ENCODE data around the gene ZCRB1.

Gene ZCRB1

GRCh38 chr12:42325653-42326474, at the start of gene ZCRB1, which contains the start of gene PPHLN1:
ZCRB1 (minus strand) TSS chr12:42326094; CDS start chr12:42324102, 1,992 bp downstream.
PPHLN1 (plus strand) TSS chr12:42326167; CDS start chr12:42335903, 9,736 bp downstream.
- peak within 1 kb of the TSS; percentile 86 for H3K4me3 ChIP-seq (ENCODE audit: low read depth, low read length)
- peak; percentile 63 for DNase-seq
- TF ChIP-seq CTCF (IDR thresholded peaks at IDR 0.05; ENCODE audit: low read depth, low read length, missing control alignments) = no peak
- no peaks in the 10 kb centered on the region for H3K36me3 ChIP-seq (replicated peaks)
- H3K27me3 ChIP-seq (replicated peaks) = no peaks in the 10 kb centered on the region
- in situ Hi-C loops (cut with HindIII; ENCODE audit: low pct_ligation_motif_present, low sequenced_read_pairs) = no loop called here
- H3K27ac ChIP-seq = peak within 1 kb of the TSS; percentile 55

DNA sequence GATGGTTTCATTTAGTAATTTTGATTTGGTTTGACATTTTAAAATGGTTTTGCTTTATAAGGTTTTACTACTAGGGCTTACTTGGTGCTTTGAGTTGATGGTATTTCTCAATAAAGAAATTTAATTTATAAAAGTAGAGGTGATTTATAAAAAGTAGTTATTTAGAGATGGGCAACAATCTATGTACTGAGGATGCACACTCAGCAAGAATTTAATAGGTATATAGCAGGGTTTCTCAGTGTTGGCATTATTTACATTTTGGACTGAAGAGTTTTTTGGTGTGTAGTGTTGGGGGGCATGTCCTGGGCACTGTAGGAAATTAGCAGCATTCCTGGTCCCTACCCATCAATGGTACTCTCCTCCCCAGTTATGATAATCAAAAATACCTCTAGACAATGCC, 47.8 kb upstream of the ZCRB1 start:
- no peak overlapping the region for H3K27ac ChIP-seq
- no peaks in the 10 kb centered on the region for H3K27me3 ChIP-seq (replicated peaks)
- in situ Hi-C loops (cut with HindIII; ENCODE audit: low pct_ligation_motif_present, low sequenced_read_pairs) = no loop called here
- H3K36me3 ChIP-seq (replicated peaks) = peaks cover 8% of the 10 kb centered on the region
- H3K4me3 ChIP-seq (ENCODE audit: low read depth, low read length) = no peak overlapping the region
- no peak for TF ChIP-seq CTCF (IDR thresholded peaks at IDR 0.05; ENCODE audit: low read depth, low read length, missing control alignments)
- DNase-seq = no peak

DNA sequence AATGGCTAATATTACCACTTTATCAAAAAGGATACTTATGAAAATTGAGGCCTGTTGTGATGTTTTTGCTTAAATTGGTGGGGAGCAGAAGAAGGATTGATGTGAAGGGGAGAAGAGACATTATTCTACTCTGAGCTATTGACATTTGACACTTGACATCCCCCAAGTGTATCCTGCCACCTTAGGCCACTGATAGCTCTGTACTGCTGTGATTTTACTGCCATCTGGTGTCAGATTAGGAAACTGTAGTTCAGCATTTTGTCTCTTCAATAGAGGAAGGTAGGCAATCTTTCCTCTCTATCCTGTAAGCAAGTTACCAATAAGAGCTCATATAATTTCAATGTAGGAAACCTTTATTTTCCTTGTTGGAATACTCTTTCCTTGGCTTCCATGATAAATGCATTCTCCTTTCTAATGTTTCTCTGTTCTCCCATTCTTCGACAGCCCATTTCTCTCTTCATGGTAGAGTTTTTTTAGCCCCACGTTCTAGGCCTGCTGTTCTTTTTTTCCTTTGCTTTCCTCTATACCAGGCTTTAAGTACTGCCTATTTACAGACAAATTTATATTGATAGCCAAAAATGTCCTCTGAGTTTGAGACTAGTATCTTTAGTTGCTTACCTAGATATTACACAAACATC, 46.4 kb upstream of the ZCRB1 start:
- in situ Hi-C loops (cut with HindIII; ENCODE audit: low pct_ligation_motif_present, low sequenced_read_pairs) = no loop called here
- peak; percentile 75 for TF ChIP-seq CTCF (IDR thresholded peaks at IDR 0.05; ENCODE audit: low read depth, low read length, missing control alignments)
- no peak overlapping the region for H3K4me3 ChIP-seq (ENCODE audit: low read depth, low read length)
- peaks cover 6% of the 10 kb centered on the region for H3K36me3 ChIP-seq (replicated peaks)
- peak; percentile 33 for DNase-seq
- no peak overlapping the region for H3K27ac ChIP-seq
- H3K27me3 ChIP-seq (replicated peaks) = no peaks in the 10 kb centered on the region

DNA sequence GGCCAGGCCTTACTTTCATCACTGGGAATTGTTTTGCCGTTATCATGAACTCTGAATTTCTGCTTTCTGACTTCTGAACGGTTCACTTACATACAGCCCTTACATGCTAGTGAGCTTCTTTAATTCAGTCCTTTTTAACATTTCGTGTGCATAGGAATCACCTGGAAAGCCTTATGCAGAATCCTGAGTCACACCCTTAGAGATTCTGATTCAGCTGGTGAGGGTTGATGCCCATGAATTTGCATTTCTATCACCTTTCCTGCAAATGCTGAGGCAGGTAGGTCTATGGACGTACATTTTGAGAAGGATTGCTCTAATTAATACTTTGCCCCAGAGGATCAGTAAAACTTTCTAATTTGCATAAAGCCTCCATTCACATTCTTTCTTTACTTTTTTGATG, 44.1 kb upstream of the ZCRB1 start:
- TF ChIP-seq CTCF (IDR thresholded peaks at IDR 0.05; ENCODE audit: low read depth, low read length, missing control alignments) = no peak

DNA sequence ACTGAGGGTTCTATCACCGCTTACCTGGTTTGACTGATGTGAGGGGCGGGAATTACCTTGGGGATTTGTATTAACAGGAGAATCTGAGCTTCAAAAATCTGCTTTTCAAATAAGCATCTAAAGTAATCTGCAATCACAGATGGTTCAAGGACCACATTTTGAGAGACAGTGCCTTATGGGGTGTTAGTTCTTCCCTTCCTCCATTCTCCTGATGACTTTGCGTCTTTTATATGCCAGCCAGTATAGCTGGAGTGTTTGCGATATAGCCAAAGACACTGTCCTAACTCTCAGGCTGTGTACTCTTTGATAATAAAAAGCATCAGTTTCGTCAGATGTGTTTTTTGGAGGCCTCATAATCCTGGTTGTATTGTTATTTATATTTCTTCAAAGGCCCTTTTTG, 39.6 kb upstream of the ZCRB1 start:
- Histone ChIP-seq H3K4me3 (ENCODE audit: low read depth, low read length) (no peak overlapping the region), H3K36me3 (replicated peaks) (peaks cover 2% of the 10 kb centered on the region), H3K27me3 (replicated peaks) (no peaks in the 10 kb centered on the region), H3K27ac (no peak overlapping the region)
- in situ Hi-C loops (cut with HindIII; ENCODE audit: low pct_ligation_motif_present, low sequenced_read_pairs) = no loop called here
- no peak for TF ChIP-seq CTCF (IDR thresholded peaks at IDR 0.05; ENCODE audit: low read depth, low read length, missing control alignments)
- no peak for DNase-seq

More for the DNA sequence above, 44.1 kb upstream of the ZCRB1 start:
- DNase-seq = no peak
- no peaks in the 10 kb centered on the region for H3K27me3 ChIP-seq (replicated peaks)
- in situ Hi-C loops (cut with HindIII; ENCODE audit: low pct_ligation_motif_present, low sequenced_read_pairs) = no loop called here
- no peak overlapping the region for H3K27ac ChIP-seq
- H3K36me3 ChIP-seq (replicated peaks) = no peaks in the 10 kb centered on the region
- no peak overlapping the region for H3K4me3 ChIP-seq (ENCODE audit: low read depth, low read length)
